G401 (cell line): ENCODE data around the gene CLIP4. TPM values are rescaled to one million over a fixed set of nuclear protein-coding genes. Genes with fewer than 3 reads are reported as not detected.
A peak's percentile ranks its signal among the peaks of the same experiment; 100 is the strongest.

Experiments
- DNase-seq: peaks from one replicate; pipeline ENCODE4 v3.0.0-alpha.2; 2015; ENCODE audit warnings: low spot score
- in situ Hi-C: cut with HindIII; loops from 2 replicates; pipeline ENCODE4 v1.10.0; 2016; ENCODE audit warnings: low sequenced_read_pairs, mixed read lengths
- total RNA-seq: library from RNA; depleted of rRNA; stranded (reverse); fragments of >200 nt; shearing (Covaris generic); gene quantifications from 2 replicates; pipeline ENCODE4 v1.2.3, GENCODE V29; 2014

The CLIP4 gene
- total RNA-seq, 1 experiment from 2014 or later, result 6.2 TPM

GRCh38 chr2:29209551-29209950, 94.3 kb downstream of the CLIP4 start:
- no peak for DNase-seq
- in situ Hi-C loops, result no loop called here

- in situ Hi-C loops, result no loop called here
- no peak for DNase-seq
Observed at GRCh38 chr2:29212009-29212408, 96.8 kb downstream of the CLIP4 start.

- no peak for DNase-seq
- in situ Hi-C loops, result no loop called here
Observed at GRCh38 chr2:29213888-29214291, 98.7 kb downstream of the CLIP4 start.

- in situ Hi-C loops, result no loop called here
- no peak for DNase-seq
Observed at GRCh38 chr2:29215073-29215472, 99.9 kb downstream of the CLIP4 start.

GRCh38 chr2:29215739-29216608, 100.8 kb downstream of the CLIP4 start:
- in situ Hi-C loops, result no loop called here
- DNase-seq, result no peak

GRCh38 chr2:29216609-29216909, 101.3 kb downstream of the CLIP4 start:
- no peak for DNase-seq
- in situ Hi-C loops, result no loop called here

- in situ Hi-C loops, result no loop called here
- no peak for DNase-seq
Observed at GRCh38 chr2:29218071-29218470, 102.9 kb downstream of the CLIP4 start.

- DNase-seq, result no peak
- in situ Hi-C loops, result no loop called here
Observed at GRCh38 chr2:29218550-29219125, 103.4 kb downstream of the CLIP4 start.

- in situ Hi-C loops, result no loop called here
- no peak for DNase-seq
Observed at GRCh38 chr2:29219374-29219773, 104.2 kb downstream of the CLIP4 start.

- in situ Hi-C loops, result no loop called here
- DNase-seq, result no peak
Observed at GRCh38 chr2:29220506-29221270, 105.5 kb downstream of the CLIP4 start.

- in situ Hi-C loops, result no loop called here
- no peak for DNase-seq
Observed at GRCh38 chr2:29222381-29223179, 107.4 kb downstream of the CLIP4 start.

- in situ Hi-C loops, result no loop called here
- no peak for DNase-seq
Observed at GRCh38 chr2:29223257-29223656, 108.0 kb downstream of the CLIP4 start.

- in situ Hi-C loops, result no loop called here
- DNase-seq, result peak; percentile 12
Observed at GRCh38 chr2:29223851-29224692, 108.9 kb downstream of the CLIP4 start.

GRCh38 chr2:29224693-29225551, 109.7 kb downstream of the CLIP4 start:
- DNase-seq, result peak; percentile 3

GRCh38 chr2:29225814-29226213, 110.6 kb downstream of the CLIP4 start:
- in situ Hi-C loops, result no loop called here
- no peak for DNase-seq

More at GRCh38 chr2:29224693-29225551, 109.7 kb downstream of the CLIP4 start:
- in situ Hi-C loops, result no loop called here

- in situ Hi-C loops, result no loop called here
Observed at GRCh38 chr2:29226375-29226774, 111.2 kb downstream of the CLIP4 start.

GRCh38 chr2:29226808-29227207, 111.6 kb downstream of the CLIP4 start:
- DNase-seq, result no peak
- in situ Hi-C loops, result no loop called here

More at GRCh38 chr2:29226375-29226774, 111.2 kb downstream of the CLIP4 start:
- DNase-seq, result no peak
